ENCODE data around the gene ERGIC1.

- TF ChIP-seq CTCF (IDR thresholded peaks at IDR 0.05; ENCODE audit: insufficient read depth, low read depth, low read length), result no peak
- TF ChIP-seq EZH2 (IDR thresholded peaks at IDR 0.05; ENCODE audit: insufficient read depth, low read length), result no peak
Measured at GRCh38 chr5:172874647-172875504, 40.8 kb downstream of the ERGIC1 start.

All from astrocyte (in vitro differentiated cells and primary cell).